Measurements from ENCODE around the gene ANO3. TPM values are rescaled to one million over a fixed set of nuclear protein-coding genes. Genes with fewer than 3 reads are reported as not detected.

Gene ANO3
- total RNA-seq, 4 donors from 2014 or later, result 1.6 to 1.8 TPM; not detected in 2

GRCh38 chr11:26655287-26655686 is 323.4 kb downstream of the ANO3 start:
- H3K4me1 ChIP-seq, result no peaks in the 10 kb centered on the region
- H3K27ac ChIP-seq, result no peak overlapping the region
- H3K9me3 ChIP-seq, result no peaks in the 10 kb centered on the region
- TF ChIP-seq CTCF (IDR thresholded peaks at IDR 0.05), result no peak
- no peak overlapping the region for H3K4me3 ChIP-seq
- DNase-seq, result no peak
- intact Hi-C loops (cut with DNase I; ENCODE audit: low total_unique reads), result no loop called here
- no peaks in the 10 kb centered on the region for H3K36me3 ChIP-seq
- H3K27me3 ChIP-seq, result no peaks in the 10 kb centered on the region

GRCh38 chr11:26662916-26663315 is 331.0 kb downstream of the ANO3 start:
- Histone ChIP-seq H3K4me1 (no peaks in the 10 kb centered on the region), H3K4me3 (no peak overlapping the region), H3K9me3 (no peaks in the 10 kb centered on the region), H3K27ac (no peak overlapping the region), H3K27me3 (no peaks in the 10 kb centered on the region), H3K36me3 (no peaks in the 10 kb centered on the region)
- no peak for TF ChIP-seq CTCF (IDR thresholded peaks at IDR 0.05)
- TF ChIP-seq POLR2A (IDR thresholded peaks at IDR 0.05), result no peak
- intact Hi-C loops (cut with DNase I; ENCODE audit: low total_unique reads), result no loop called here
- DNase-seq, result no peak

- intact Hi-C loops (cut with DNase I; ENCODE audit: low total_unique reads), result no loop called here
- no peak for TF ChIP-seq CTCF (IDR thresholded peaks at IDR 0.05)
- TF ChIP-seq POLR2A (IDR thresholded peaks at IDR 0.05), result no peak
- Histone ChIP-seq H3K36me3 (no peaks in the 10 kb centered on the region), H3K9me3 (no peaks in the 10 kb centered on the region), H3K27me3 (no peaks in the 10 kb centered on the region), H3K4me3 (no peak overlapping the region), H3K4me1 (no peaks in the 10 kb centered on the region), H3K27ac (no peak overlapping the region)
- DNase-seq, result no peak
Measured at GRCh38 chr11:26665036-26665435, 333.1 kb downstream of the ANO3 start.

GRCh38 chr11:26665946-26666345 is 334.0 kb downstream of the ANO3 start:
- intact Hi-C loops (cut with DNase I; ENCODE audit: low total_unique reads), result no loop called here

More at GRCh38 chr11:26665946-26666345, 334.0 kb downstream of the ANO3 start:
- no peak for DNase-seq
- no peaks in the 10 kb centered on the region for H3K9me3 ChIP-seq
- H3K27me3 ChIP-seq, result no peaks in the 10 kb centered on the region
- no peaks in the 10 kb centered on the region for H3K4me1 ChIP-seq
- no peak for TF ChIP-seq CTCF (IDR thresholded peaks at IDR 0.05)
- TF ChIP-seq POLR2A (IDR thresholded peaks at IDR 0.05), result no peak
- H3K4me3 ChIP-seq, result no peak overlapping the region
- H3K36me3 ChIP-seq, result no peaks in the 10 kb centered on the region
- H3K27ac ChIP-seq, result no peak overlapping the region

Measured in uterus (tissue), 4 donors.